Inflammatory macrophage treated with lipopolysaccharide for 4 hours (primary cell): ENCODE data around the gene CCDC88C.

Experiments used
- DNase-seq: peaks from one replicate; pipeline ENCODE4 v3.0.0-alpha.2; 2020

CCDC88C gene

DNA sequence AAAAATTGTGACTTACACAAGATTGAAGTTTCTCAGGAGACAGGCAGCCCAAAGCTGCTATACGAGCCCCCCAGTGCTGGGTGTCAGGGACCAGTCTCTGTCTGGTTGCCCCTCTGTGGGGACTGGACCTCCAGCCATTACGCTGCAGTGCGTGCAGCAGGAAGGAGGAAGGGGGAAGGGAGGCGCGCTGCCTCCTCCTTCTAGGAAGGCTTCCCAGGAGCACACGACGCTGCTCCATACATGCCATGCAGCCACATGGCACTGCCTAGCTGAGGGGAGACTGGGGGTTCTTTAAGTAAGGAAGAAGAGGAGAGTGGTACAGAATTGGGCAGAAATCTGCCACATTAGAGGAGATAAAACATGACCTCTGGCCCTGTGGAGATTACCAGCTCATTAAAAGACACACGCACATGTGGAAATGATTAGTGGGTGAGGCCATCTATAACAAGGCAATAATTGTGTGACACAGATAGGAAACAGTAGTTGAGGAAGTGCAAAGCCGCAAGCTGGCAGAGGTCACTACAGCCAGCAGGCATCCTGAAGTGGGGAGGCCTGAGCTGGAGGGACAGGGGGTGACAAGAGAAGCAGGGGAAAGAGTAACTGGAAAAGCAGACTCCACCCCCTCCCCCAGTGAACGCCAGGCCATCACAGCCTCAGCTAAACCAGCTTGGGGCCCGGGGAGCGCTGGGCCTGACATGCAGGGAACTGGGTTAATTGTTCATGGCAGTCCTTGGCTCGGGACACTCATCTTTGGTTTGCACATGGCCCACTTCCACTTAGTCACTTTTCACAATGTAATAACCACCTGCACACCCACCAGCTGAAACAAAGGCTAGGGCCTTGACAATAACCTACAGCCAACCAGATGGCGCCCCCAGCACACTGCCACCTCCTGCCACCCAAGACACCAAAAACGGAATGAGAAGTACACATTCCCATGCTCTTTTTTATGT lies 39.6 kb downstream of the CCDC88C start:
- DNase-seq, result peak; percentile 67

DNA sequence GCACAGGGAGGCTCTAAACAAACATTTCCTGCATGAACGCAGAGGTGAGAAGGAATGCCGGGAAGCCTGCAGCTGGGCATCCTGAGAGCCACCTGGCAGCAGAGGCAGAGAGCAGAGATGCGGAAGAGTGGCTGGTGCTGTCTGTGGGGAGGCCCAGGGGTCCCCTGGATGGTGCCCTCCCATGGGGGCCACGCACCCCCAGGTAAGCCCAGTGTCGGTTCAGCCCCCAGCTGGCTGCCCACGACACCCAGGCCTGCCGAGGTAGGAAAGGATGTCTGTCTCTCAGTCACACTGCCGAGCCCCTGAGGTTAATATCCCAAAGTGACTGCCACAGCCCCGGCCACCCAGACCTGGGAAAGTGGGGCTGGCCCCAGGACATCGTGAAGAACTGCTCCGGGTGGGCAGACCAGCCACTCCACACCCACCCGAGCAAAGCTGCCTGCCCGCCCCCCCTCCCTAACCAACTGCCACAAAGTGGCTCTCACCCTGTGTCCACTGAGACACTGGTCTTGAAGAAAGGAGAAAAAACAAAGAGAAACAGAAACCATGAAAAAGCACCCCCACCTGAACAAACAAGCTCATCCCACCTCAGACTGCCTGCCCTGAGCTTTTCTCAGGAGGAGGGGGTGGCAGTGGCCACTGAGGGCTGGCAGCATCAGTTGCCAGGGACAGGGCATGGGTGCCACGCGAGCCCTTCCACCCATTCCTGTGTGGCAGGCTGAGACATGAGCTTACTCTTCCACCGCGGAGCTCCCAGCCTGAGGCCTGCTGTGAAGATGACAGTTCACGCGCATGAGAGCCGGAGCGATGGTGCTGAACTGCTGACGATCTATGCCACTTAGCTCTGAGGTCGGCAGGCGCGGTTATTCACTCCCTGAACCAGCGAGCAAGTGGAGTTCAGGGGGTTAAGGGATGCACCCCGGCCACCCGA lies 40.8 kb downstream of the CCDC88C start:
- DNase-seq, result no peak

DNA sequence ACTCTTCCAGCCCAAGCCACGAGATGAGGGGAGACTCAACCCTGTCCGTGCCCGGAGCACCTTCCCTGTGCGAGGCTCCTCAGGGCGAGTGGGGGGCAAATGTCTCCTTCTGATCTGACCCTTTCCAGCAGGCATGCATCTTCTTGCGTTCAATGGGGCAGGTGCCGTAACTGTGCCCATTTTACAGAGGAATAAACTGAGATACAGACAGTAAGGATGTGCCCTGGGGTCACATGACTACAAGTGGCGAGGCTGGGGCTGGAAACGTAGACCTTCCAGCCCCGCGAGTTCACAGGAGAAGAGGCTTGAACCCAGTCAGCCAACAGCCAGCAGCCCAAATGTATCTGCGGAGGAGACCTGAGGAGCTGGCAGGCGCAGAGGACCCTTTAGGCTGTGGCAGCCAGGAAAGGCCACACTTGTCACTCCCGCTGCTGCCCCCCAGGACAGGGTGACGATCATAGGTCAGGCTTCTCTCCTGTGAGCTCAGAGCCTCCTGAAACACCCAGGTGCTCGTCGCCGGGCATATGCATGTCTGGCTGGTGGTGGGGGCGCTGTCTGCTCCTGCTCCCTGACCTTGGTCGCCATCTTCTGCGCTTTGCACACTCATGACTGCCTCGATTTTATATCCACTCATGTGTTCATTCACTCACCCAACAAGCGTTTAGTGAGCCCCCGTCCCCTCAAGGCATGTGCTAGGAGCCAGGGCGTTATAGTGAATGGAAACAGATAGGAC lies 41.7 kb downstream of the CCDC88C start:
- DNase-seq, result no peak

DNA sequence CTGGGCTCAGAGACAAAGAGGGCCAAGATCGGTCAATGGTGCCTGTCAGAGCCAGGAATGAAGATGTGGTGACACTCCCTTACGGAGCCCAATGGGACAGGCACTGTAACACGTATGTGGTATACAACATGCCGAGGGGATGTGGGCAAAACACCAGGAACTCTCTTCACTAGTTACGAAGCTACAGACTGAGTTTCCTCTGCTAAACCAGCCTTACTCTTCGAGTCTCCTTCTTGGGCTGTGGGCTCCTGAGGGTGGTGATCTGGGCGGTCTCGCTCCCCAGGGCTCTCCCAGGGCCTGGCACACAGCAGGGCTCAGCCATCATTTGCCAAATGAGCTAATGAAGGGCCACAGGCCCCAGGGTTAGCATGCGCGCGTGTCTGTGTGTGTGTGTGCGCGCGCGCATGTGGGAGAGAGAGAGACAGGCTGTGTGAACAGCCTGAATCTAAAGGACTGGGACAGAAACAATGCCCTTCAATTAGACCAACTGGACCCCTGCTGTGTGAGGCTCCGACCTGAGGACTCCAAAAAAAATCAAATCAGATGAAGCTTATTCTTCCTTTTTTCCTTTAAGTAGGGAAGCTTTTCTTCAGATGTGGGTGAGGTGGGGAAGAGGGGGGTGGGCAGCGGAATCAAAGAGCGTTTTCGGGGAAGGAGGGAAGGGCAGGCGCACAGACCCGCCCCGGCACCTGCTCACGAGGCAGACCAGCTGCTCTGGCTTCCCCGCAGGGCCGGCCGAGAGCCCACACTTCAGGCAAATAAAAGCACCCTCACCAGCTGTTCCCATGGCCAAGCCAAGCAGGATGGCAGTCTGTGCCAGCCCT lies 42.5 kb downstream of the CCDC88C start:
- no peak for DNase-seq

DNA sequence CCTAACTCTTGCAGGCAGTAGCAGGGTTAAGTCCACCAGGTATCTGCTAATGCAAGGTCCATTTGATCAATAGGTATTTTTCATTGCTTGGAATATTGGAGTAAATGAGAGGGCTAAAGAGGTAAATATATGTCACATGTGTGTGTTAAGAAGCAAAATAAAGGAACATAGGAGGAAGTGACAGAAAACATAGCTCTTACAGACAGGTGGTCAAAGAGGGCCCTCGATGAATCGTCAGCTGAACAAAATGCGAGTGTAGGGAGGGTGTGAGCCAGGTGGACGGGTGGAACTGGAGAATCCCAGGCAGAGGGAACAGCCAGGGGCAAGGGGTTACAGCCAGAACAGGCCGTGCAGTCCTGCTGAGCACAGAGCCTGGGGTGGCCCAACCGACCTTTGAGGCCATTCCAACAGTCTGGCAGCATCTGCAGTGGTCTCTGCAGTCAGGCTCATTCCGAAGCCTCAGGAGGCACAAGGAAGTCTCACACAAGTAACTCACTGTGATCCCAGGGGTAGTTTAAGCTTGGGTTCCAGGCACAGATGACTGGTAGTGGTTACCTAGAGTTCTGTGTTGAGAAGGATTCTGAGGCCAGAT lies 43.2 kb downstream of the CCDC88C start:
- no peak for DNase-seq

DNA sequence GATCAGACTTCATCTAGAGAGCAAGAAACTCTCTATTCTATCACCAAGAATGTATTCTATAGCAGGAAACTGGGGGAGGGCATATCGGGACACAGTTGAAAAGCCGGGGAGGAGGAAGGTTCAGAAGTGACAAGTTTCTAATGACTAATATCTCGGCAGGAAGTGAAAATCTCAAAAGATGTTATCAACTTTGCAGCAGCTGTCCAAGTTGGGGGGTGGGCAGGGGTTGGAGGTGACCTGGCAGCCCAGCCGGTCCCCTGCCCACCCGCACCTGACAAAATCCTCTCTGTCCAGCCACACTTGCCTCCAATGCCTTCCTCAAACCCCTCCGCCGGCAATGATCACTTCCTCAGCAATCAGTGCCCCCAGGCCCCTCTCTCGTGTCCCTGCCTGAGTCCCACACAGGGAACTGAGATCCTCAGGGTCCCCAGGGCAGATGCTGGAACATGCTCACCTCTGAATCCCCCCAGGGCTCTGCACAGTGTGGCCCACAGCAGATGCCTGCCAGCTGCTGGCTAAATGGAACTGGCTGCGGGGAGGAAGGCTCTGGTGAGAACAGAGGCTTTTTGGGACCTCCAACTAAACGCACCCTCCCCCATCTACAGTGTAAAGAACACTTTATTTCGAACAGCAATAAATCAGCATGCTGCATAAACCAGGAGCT lies 43.9 kb downstream of the CCDC88C start:
- DNase-seq, result peak; percentile 65

DNA sequence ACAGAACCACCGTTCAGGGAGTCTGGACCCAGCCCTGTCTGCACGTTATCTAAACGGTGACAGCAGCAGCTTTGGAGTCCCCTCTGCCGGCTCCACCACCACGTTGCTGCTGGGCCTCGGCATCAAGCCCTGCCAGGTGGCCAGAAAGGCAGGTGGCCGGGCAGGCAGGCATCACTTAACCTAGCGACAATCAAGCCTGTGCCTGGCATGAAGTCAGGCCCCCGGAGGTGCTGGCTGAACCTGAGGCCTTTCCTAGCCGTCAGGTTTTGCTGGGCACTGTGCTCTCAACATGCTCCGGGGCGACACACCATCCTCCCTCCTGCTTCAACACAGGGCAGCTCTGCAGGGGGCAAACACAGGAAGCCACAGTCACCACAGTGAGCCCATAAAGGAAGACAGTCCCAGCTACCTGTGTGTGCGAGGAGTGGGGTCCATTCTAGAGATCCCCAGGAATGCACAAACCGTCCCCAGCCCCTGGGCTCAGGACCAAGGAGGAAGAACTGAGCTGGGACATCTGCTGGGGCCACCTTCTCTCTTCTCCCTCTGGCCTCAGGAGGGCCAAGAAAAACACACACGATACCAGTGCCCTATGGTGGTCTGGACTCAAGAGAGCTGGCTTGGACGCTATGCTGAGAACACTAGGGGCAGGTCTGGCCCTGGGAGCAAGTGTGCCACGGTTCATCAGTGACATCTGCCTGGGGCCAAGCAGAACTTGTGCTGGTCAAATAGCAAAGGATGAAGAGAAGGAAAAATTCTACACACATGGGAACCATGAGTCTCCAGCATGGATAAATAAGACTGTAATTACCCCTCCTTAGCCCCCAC lies 44.7 kb downstream of the CCDC88C start:
- DNase-seq, result no peak

DNA sequence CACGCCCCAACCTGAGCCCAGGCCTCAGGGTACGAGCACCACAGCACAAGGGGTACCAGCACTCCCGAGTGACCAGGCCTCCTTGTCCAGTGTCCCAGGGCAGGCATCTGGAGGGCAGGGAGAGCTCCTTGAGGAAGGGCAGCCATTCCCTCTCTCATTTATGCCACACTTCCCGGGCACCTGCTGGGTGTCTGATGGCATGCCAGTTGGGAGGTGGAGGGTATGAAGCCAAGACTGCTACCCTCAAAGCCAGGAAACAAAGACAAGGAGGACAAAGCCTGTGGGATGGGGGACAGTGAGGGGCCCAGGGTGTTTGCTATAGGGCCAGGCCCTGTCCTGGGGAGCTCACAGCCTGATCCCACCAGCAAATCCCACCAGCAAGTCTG lies 45.6 kb downstream of the CCDC88C start:
- DNase-seq, result no peak

DNA sequence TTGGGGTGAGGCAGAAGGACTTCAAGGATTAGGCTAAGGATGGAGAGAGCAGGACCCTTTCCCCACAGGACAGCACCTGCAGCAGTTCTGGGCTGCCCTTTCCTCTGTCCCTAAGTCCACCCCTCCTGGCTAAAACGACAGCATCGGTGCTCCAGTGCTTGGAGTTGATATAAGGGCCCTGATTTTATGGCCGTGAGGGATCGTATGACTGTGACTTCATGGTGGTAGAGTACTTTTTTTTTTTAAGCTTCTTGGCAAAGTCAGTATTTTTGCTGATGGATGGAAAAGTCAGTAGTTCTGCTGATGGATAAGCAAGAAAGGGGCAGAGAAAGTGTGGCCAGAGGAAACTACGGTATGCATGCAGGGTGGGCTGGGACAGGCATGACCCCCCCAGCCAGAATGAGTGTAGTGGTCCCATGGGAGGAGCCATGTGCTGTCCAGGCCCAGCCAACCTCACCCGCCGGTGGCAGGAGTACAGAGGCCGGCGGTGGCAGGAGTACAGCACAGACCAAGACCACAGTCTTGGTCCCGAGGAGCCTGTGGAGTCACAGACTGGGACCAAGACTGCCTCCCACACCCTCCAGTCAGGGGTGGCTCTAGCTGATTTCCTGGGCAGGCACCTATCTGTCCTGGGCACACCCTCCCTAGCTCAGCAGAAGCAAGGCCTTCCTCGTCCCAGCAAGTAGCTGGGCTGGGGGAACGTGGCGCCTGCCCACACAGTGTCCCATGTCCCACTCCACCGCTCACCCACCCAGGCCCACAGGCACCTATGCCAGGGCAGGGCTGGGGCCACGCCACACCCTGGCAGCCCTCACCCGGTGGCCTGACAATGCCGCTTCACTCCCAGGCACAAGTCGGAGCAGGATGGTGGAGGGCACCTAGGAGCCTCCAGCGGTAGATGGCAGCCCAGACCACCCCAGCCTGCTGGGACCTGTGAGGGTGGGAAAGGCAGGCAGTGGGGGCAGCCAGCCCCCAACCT lies 46.3 kb downstream of the CCDC88C start:
- no peak for DNase-seq

DNA sequence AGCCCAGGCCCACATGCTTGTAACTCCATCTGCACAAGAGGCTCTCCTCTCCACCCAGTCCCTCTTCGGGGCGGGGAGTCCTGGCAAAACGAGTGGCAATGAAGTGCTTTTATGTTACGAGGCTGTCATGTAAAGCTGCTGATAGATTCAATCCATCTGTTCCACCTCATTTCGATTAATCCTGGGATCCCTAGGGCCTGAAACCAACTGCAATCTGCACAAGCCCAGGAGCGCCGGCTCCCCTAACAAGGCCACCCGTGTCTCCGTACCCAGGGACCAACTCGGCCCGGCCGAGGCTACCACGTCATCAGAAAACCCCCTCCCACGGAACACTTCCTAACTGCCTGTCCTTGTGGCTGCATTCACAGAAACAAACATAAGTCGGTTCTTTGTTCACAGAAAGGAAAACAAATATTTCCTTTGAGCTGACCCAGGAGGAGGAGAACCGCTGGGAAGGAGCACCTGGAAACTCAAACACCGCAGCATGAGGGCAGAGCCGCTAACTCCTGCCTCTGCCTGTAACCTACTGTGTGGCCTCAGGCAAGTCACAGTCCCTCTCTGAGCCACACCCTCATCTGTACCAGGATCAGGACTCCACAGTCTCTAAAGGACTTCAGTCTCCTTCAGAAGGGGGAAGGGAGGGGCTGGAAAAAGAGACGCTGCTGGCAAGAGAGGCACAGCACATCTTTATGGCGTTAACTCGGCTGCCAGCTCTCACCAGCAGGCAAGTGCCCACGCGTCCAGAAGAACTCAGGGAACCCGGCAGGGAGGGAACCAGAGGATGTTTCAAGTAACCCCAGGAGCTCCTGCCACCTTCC lies 47.8 kb downstream of the CCDC88C start:
- DNase-seq, result no peak

DNA sequence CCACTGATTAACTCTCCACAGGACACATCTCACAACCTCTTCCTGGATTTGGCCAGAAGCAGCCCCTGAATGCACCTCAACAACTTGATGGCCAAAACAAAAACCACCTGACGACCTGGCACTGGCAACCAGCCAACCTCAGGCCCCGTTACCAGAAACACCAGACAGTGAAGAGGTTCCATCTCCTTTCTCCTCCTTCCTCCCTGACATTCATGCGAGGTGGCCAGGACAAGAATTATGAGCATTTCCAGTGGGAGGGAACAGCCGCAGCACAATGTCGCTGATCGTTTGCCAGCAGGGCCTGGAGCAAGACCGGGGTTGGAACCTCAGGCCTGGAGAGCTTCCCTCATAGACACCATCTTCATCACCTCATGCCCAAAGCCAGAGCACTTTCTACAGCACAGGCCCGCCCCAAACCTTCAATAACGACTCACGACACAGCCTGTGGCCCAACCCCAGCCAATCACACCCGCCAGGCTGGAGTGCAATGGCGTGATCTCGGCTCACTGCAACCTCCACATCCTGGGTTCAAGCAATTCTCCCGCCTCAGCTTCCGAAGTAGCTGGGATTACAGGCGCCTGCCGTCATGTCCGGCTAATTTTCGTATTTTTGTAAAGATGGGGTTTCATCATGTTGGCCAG lies 48.7 kb downstream of the CCDC88C start:
- DNase-seq, result no peak

DNA sequence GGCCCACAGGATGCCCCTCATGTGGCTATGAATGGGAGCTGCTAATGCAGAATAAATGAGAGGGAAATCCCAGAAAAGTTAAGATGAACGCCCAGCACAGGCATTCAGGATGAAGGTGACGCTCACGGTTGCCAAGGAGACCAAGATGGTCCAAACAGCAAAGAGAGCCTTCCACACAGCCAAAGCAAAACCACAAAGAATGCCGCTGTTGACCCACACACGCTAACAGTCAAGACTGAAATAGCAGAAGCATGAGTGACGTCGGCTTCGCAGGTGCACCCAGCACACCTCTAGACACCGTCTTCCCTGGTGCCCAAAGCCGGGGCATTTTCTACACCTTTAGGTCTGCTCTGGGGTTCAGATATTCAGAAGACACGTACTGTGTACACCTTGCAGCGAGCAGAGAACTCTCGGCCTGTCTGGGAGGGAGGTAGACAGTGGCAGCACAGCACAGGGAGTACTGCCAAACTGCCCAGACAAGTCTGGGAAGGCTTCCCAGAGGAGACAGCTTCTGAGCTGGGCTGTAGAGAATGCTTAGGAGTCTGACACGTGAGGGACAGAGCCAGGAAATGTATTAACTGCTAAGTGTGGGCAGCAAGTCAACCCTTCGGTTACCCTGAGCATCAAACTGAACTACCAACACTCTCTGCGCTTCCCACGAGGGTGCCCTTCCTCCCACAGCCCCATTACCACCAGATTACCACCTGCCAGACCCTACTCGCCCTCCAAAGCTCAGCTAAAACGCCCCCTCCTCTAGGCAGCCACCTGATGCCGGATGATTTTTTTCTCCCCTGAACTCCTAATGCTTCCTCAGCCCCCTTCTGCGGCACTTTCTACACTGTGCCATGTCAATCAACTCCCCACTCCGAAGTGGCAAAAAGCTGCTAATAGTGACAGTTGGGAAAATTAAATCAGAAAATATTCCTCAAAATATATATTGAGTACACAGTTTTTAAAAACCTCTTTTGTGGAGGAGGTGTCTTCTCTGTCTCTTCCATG lies 50.1 kb downstream of the CCDC88C start:
- DNase-seq, result no peak

DNA sequence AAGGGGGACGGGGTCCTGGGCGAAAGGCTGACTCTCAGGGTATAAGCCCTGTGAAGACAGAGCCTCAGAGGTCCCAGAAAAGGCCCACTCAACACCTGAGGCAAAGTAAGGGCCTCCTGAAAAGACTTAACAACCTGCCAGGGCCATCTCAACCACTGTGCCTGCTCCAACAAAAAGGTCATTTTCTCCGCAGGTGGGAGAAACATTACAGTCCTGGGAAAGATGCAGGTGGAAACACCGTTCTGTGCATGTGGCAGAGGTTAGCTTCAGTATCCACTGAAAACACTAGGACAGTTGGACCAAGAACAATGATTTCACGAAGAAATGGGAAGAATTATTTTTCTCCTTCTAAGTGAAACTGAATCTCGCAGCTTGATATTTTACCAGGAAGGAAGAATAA lies 50.9 kb downstream of the CCDC88C start:
- no peak for DNase-seq

DNA sequence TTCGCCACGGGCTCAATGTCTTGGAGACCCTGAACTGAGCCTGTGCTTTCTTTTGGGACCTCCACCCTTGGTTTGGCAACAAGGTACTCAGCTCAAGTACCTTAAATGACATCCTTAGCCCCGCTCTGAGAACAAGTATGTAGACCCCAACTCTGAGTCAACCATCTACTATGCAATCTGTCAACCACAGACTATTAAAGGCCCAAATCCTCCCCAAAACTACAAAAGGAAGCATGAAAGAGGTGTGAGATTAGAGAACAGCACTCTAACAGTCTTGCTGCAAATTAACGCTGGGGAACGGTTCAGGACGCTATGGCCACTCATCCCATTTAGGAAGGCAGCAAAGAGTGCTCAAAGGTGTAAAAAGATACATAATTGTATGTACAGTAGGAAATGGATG lies 52.1 kb downstream of the CCDC88C start:
- DNase-seq, result no peak

DNA sequence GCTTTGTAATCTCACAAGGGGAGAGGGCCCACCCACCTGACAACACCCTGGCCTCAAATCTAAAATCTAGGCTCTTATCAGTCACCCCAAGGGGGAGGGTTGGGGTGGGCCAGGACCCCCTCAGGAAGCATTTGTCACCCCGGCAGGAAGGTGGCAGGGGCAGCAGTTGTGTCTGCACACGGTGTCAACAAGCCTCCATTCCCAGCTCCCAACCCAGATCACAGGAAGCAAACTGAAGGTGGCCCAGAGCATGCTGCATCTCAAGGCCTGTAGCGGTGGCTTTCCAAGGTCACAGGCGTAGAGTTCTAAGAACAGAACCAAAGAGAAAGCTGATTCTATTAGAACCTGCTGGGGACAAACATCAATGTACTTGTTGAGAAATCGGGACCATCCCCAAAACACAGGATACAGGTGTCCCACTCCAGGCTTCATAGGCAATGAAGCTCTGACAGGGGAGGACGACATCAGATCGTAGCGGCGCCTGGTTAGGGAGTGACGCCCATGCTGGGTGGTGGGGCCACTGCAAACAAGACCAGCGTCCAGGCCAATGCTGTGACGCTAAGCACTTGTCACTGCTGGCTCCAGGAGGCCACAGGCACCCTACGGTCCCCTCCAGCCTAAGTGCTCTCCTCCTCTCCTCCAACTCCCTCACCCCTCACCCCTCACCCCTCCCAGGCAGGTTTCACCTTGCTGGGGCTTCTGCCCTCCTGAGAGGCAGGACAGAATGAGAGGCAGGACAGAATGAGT lies 52.9 kb downstream of the CCDC88C start:
- DNase-seq, result no peak
